ENCODE data around the gene ZBTB16. TPM values are rescaled to one million over a fixed set of nuclear protein-coding genes. Genes with fewer than 3 reads are reported as not detected.

ZBTB16 gene
- total RNA-seq, 1 experiment from 2014 or later: 0.21 TPM

DNA sequence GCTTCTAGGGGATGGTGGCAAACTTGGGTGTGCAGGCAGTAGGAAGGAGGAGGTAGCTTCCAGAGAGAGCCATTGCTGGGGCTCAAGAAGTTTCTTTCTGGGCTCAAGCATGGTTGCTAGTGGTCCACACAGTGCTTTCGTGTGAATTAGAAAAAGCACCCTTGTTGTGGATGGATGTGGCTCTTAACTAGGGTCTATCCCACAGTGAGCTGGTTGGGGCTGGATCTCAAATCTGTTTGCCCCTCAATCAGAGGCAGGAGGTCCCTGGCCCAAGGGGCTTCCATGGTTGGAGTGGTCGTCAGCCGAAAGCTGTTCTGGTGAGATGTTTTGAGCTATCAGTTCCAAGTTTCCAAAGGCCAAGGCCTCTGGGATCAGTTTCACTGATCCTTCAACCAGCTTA is 35.0 kb downstream of the ZBTB16 start:
- ChIA-PET CTCF (interaction anchor here (0.6 kb wide), 1 partner anchor 28 kb away, joined by 9 read pairs; no protein-coding TSS in a partner anchor), POLR2A (no interaction called here)
- ATAC-seq (no peak), DNase-seq (ENCODE audit: low read depth, low spot score) (no peak)
- Histone ChIP-seq H3K27me3 (ENCODE audit: control insufficient read depth, insufficient read depth, low read length) (0 out of 2 replicates have a peak, but pooled peaks cover 4% of the 10 kb centered on the region), H3K4me1 (ENCODE audit: control insufficient read depth, insufficient read depth, low read length) (no peaks in the 10 kb centered on the region), H3K36me3 (ENCODE audit: control insufficient read depth, insufficient read depth, low read length) (no peaks in the 10 kb centered on the region), H3K4me3 (ENCODE audit: low read depth in 2 of 2, low read length in 2 of 2) (no peak overlapping the region), H3K9me3 (ENCODE audit: control insufficient read depth, insufficient read depth, low read depth, low read length) (no peaks in the 10 kb centered on the region), H3K27ac (ENCODE audit: low read length) (no peak overlapping the region)
- BruUV-seq (replicated peaks): no TSS peak
- intact Hi-C loops (cut with micrococcal nuclease; ENCODE audit: unreplicated experiment) (no loop called here), in situ Hi-C loops (cut with HindIII; ENCODE audit: low pct_unique_long_range_greater_than_20kb, low sequenced_read_pairs) (no loop called here)
- TF ChIP-seq TCF7L2 (IDR thresholded peaks at IDR 0.05; ENCODE audit: low read depth, low read length): no peak
- TF ChIP-seq, protein P1, sequence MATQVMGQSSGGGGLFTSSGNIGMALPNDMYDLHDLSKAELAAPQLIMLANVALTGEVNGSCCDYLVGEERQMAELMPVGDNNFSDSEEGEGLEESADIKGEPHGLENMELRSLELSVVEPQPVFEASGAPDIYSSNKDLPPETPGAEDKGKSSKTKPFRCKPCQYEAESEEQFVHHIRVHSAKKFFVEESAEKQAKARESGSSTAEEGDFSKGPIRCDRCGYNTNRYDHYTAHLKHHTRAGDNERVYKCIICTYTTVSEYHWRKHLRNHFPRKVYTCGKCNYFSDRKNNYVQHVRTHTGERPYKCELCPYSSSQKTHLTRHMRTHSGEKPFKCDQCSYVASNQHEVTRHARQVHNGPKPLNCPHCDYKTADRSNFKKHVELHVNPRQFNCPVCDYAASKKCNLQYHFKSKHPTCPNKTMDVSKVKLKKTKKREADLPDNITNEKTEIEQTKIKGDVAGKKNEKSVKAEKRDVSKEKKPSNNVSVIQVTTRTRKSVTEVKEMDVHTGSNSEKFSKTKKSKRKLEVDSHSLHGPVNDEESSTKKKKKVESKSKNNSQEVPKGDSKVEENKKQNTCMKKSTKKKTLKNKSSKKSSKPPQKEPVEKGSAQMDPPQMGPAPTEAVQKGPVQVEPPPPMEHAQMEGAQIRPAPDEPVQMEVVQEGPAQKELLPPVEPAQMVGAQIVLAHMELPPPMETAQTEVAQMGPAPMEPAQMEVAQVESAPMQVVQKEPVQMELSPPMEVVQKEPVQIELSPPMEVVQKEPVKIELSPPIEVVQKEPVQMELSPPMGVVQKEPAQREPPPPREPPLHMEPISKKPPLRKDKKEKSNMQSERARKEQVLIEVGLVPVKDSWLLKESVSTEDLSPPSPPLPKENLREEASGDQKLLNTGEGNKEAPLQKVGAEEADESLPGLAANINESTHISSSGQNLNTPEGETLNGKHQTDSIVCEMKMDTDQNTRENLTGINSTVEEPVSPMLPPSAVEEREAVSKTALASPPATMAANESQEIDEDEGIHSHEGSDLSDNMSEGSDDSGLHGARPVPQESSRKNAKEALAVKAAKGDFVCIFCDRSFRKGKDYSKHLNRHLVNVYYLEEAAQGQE (IDR thresholded peaks at IDR 0.05; ENCODE audit: insufficient read depth in 1 of 2, low read depth in 2 of 2, low read length in 1 of 2): no peak
- no peak for TF ChIP-seq POLR2AphosphoS5 (IDR thresholded peaks at IDR 0.05; ENCODE audit: low read depth, low read length)
- no peak for TF ChIP-seq SIN3A (IDR thresholded peaks at IDR 0.05; ENCODE audit: borderline replicate concordance, insufficient read depth, low read depth, low read length)
- TF ChIP-seq CTCF (IDR thresholded peaks at IDR 0.05): no peak

DNA sequence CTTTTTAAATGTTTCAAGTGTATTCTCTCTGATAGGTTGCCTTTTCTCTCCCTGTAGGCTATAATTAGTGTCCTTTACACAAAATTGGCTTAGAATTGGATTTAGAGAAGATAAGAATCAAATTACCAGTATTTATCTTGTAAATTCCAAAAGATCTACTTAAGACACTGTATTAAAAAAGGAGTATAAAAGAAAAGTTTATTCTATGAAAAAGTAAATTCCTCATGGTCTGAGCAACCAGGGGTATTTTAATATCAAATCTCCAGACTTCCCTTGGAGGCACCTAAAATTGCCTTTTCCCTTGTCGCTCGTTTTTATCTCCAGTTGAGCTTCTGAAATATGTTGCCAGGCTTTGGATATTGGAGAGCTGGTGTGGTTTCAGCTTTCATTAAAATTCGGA is 36.4 kb downstream of the ZBTB16 start:
- 0 out of 2 replicates have a peak, but pooled peaks cover 4% of the 10 kb centered on the region for H3K27me3 ChIP-seq (ENCODE audit: control insufficient read depth, insufficient read depth, low read length)
- ChIA-PET CTCF (no interaction called here), POLR2A (interaction anchor here (0.6 kb wide), 1 partner anchor 19 kb away, joined by 7 read pairs; no protein-coding TSS in a partner anchor)
- BruUV-seq (replicated peaks): no TSS peak
- no peaks in the 10 kb centered on the region for H3K4me1 ChIP-seq (ENCODE audit: control insufficient read depth, insufficient read depth, low read length)
- in situ Hi-C loops (cut with HindIII; ENCODE audit: low pct_unique_long_range_greater_than_20kb, low sequenced_read_pairs): no loop called here
- ATAC-seq (no peak), DNase-seq (ENCODE audit: low read depth, low spot score) (no peak)
- intact Hi-C loops (cut with micrococcal nuclease; ENCODE audit: unreplicated experiment): no loop called here
- no peaks in the 10 kb centered on the region for H3K9me3 ChIP-seq (ENCODE audit: control insufficient read depth, insufficient read depth, low read depth, low read length)
- H3K36me3 ChIP-seq (ENCODE audit: control insufficient read depth, insufficient read depth, low read length): no peaks in the 10 kb centered on the region
- TF ChIP-seq, protein P1 (IDR thresholded peaks at IDR 0.05; ENCODE audit: insufficient read depth in 1 of 2, low read depth in 2 of 2, low read length in 1 of 2): no peak
- TF ChIP-seq POLR2AphosphoS5 (IDR thresholded peaks at IDR 0.05; ENCODE audit: low read depth, low read length) (no peak), CTCF (IDR thresholded peaks at IDR 0.05) (no peak)
- H3K27ac ChIP-seq (ENCODE audit: low read length): no peak overlapping the region
- H3K4me3 ChIP-seq (ENCODE audit: low read depth in 2 of 2, low read length in 2 of 2): no peak overlapping the region

All from Panc1 (cell line).